H9 (cell line): ENCODE results near the gene CHN2. TPM values are rescaled to one million over a fixed set of nuclear protein-coding genes. Genes with fewer than 3 reads are reported as not detected.

Experiments used
- DNase-seq: peaks from one replicate; pipeline ENCODE4 v3.0.0-alpha.2; 2017
- H2AFZ ChIP-seq: one replicate; pipeline ENCODE4 v1.6.1; 2013; ENCODE audit warnings: mild to moderate bottlenecking, low read length, control low read depth, moderate library complexity
- H2AK5ac ChIP-seq: 2 replicates; pipeline ENCODE4 v1.6.1; 2013; ENCODE audit warnings: low read length, control low read depth, mixed read lengths; ENCODE audit not compliant: insufficient read length
- H2BK120ac ChIP-seq: one replicate; pipeline ENCODE4 v1.6.1; 2013; ENCODE audit warnings: low read depth, mild to moderate bottlenecking, low read length, control low read depth, inconsistent platforms; ENCODE audit not compliant: poor library complexity, severe bottlenecking
- H2BK12ac ChIP-seq: 2 replicates; pipeline ENCODE4 v1.6.1; 2013; ENCODE audit warnings: low read length, control low read depth, mixed read lengths, low read depth; ENCODE audit not compliant: insufficient read length
- H2BK15ac ChIP-seq: 2 replicates; pipeline ENCODE4 v1.6.1; 2013; ENCODE audit warnings: low read depth, low read length, control low read depth
- H2BK20ac ChIP-seq: one replicate; pipeline ENCODE4 v1.6.1; 2013; ENCODE audit warnings: low read depth, mild to moderate bottlenecking, low read length, control low read depth, inconsistent platforms; ENCODE audit not compliant: poor library complexity, severe bottlenecking
- H2BK5ac ChIP-seq: 2 replicates; pipeline ENCODE4 v1.6.1; 2013; ENCODE audit warnings: low read length, control low read depth, mixed read lengths; ENCODE audit not compliant: insufficient read length
- H3K14ac ChIP-seq: 2 replicates; pipeline ENCODE4 v1.6.1; 2013; ENCODE audit warnings: low read length, control low read depth; ENCODE audit not compliant: insufficient read depth
- H3K18ac ChIP-seq: 2 replicates; pipeline ENCODE4 v1.6.1; 2013; ENCODE audit warnings: low read depth, mild to moderate bottlenecking, mixed read lengths, low read length, control low read depth; ENCODE audit not compliant: insufficient read length
- H3K23ac ChIP-seq: 2 replicates; pipeline ENCODE4 v1.6.1; 2013; ENCODE audit warnings: low read length, control low read depth, mixed read lengths, low read depth; ENCODE audit not compliant: insufficient read length
- H3K23me2 ChIP-seq: 2 replicates; pipeline ENCODE4 v1.6.1; 2013; ENCODE audit warnings: low read depth, mild to moderate bottlenecking, mixed read lengths, low read length, control low read depth; ENCODE audit not compliant: insufficient read length, poor library complexity, severe bottlenecking
- H3K27ac ChIP-seq: 2 replicates; pipeline ENCODE4 v1.5.1; 2013; ENCODE audit warnings: low read length, control low read depth, mixed read lengths, low read depth; ENCODE audit not compliant: insufficient read length
- H3K27me3 ChIP-seq: 2 replicates; pipeline ENCODE4 v1.6.1; 2013; ENCODE audit warnings: low read length, control low read depth, inconsistent platforms; ENCODE audit not compliant: insufficient read depth
- H3K4ac ChIP-seq: 2 replicates; pipeline ENCODE4 v1.6.1; 2013; ENCODE audit warnings: low read depth, mild to moderate bottlenecking, control low read depth, inconsistent platforms, low read length, moderate library complexity
- H3K4me1 ChIP-seq: 2 replicates; pipeline ENCODE4 v1.6.1; 2013; ENCODE audit warnings: low read length, control low read depth, inconsistent platforms; ENCODE audit not compliant: insufficient read depth
- H3K4me2 ChIP-seq: 2 replicates; pipeline ENCODE4 v1.6.1; 2013; ENCODE audit warnings: low read length, control low read depth, mixed read lengths; ENCODE audit not compliant: insufficient read length, insufficient read depth
- H3K56ac ChIP-seq: 2 replicates; pipeline ENCODE4 v1.6.1; 2013; ENCODE audit warnings: low read depth, mild to moderate bottlenecking, mixed read lengths, low read length, control low read depth; ENCODE audit not compliant: insufficient read length
- H3K79me1 ChIP-seq: 2 replicates; pipeline ENCODE4 v1.6.1; 2013; ENCODE audit warnings: low read depth, mild to moderate bottlenecking, moderate library complexity, low read length, control low read depth, inconsistent platforms; ENCODE audit not compliant: insufficient read depth, poor library complexity, severe bottlenecking
- H3K79me2 ChIP-seq: 2 replicates; pipeline ENCODE4 v1.6.1; 2013; ENCODE audit warnings: low read length, control low read depth, inconsistent platforms; ENCODE audit not compliant: insufficient read depth
- H3K9ac ChIP-seq: 2 replicates; pipeline ENCODE4 v1.6.1; 2013; ENCODE audit warnings: low read length, control low read depth, mixed read lengths; ENCODE audit not compliant: insufficient read length; ENCODE audit errors: extremely low read depth
- H3K9me3 ChIP-seq: one replicate; pipeline ENCODE4 v1.6.1; 2013; ENCODE audit warnings: low read depth, low read length, inconsistent platforms; ENCODE audit not compliant: control insufficient read depth
- H3T11ph ChIP-seq: one replicate; pipeline ENCODE4 v1.6.1; 2013; ENCODE audit warnings: mild to moderate bottlenecking, low read length, control low read depth, inconsistent platforms
- H4K20me1 ChIP-seq: one replicate; pipeline ENCODE4 v1.6.1; 2013; ENCODE audit not compliant: control insufficient read depth, insufficient read length, insufficient read depth
- H4K5ac ChIP-seq: 2 replicates; pipeline ENCODE4 v1.6.1; 2013; ENCODE audit warnings: low read depth, mild to moderate bottlenecking, mixed read lengths, low read length, control low read depth; ENCODE audit not compliant: insufficient read length
- H4K8ac ChIP-seq: replicated peaks from 2 replicates; pipeline ENCODE4 v1.6.1; 2013; ENCODE audit warnings: low read length, control low read depth, mixed read lengths, low read depth; ENCODE audit not compliant: insufficient read length
- H4K91ac ChIP-seq: 2 replicates; pipeline ENCODE4 v1.6.1; 2013; ENCODE audit warnings: low read depth, mild to moderate bottlenecking, moderate library complexity, mixed read lengths, low read length, control low read depth; ENCODE audit not compliant: insufficient read length
- H3K27ac Mint-ChIP-seq, 3 experiments: 2 replicates in 2 of 3; 3 replicates in 1 of 3; pipeline ENCODE4 v1.8.0; 2020 to 2021; ENCODE audit warnings: mixed read lengths in 3 of 3, mild to moderate bottlenecking in 1 of 3, moderate library complexity in 1 of 3
- H3K27me3 Mint-ChIP-seq: 2 replicates; pipeline ENCODE4 v1.8.0; 2021; ENCODE audit warnings: low read depth, mild to moderate bottlenecking, moderate library complexity, mixed read lengths
- H3K36me3 Mint-ChIP-seq, 3 experiments: 2 replicates in 2 of 3; 3 replicates in 1 of 3; pipeline ENCODE4 v1.8.0; 2020 to 2021; ENCODE audit warnings: low read depth in 3 of 3, mixed read lengths in 3 of 3; ENCODE audit not compliant: insufficient read depth in 1 of 3
- H3K4me1 Mint-ChIP-seq, 2 experiments: 2 replicates each; pipeline ENCODE4 v1.8.0; 2020; ENCODE audit warnings: mixed read lengths in 2 of 2
- H3K4me3 Mint-ChIP-seq, 2 experiments: 2 replicates in 1 of 2; 3 replicates in 1 of 2; pipeline ENCODE4 v1.8.0; 2020 to 2021; ENCODE audit warnings: mild to moderate bottlenecking in 2 of 2, mixed read lengths in 2 of 2, moderate library complexity in 1 of 2
- H3K9me3 Mint-ChIP-seq, 2 experiments: 2 replicates in 1 of 2; 3 replicates in 1 of 2; pipeline ENCODE4 v1.8.0; 2020; ENCODE audit warnings: mild to moderate bottlenecking in 2 of 2, mixed read lengths in 2 of 2, moderate library complexity in 1 of 2
- CTCF ChIP-seq: fragments of 200-600 bp; sonication (generic); conservative IDR thresholded peaks from 3 replicates; pipeline ENCODE4 v1.8.0; 2021; ENCODE audit warnings: antibody characterized with exemption, mild to moderate bottlenecking
- WGBS: extraction: QIAGEN DNeasy Blood & Tissue Kit; methylation state at CpG from one replicate; pipeline ENCODE4 v1.1.7; 2013; ENCODE audit warnings: missing lambda C conversion rate, low lambda C conversion rate, mixed read lengths; ENCODE audit not compliant: insufficient read length; ENCODE audit errors: extremely low coverage; 5-methylcytosine and 5-hydroxymethylcytosine counted together
- total RNA-seq: library from RNA; stranded (reverse); gene quantifications from 2 replicates; pipeline ENCODE4 v1.2.1, GENCODE V29; 2021

Gene CHN2
- total RNA-seq, 1 experiment from 2014 or later, result 3.3 TPM

GRCh38 chr7:29271319-29271658 lies 76.7 kb downstream of the CHN2 start:
- no peak overlapping the region for H2AK5ac ChIP-seq
- H3K9me3 ChIP-seq, result no peaks in the 10 kb centered on the region
- no peak overlapping the region for H3K9ac ChIP-seq
- H3K4ac ChIP-seq, result no peak overlapping the region
- peaks cover 9% of the 10 kb centered on the region for H3K4me1 ChIP-seq
- no peak overlapping the region for H2BK12ac ChIP-seq
- TF ChIP-seq CTCF, result no peak
- H2BK15ac ChIP-seq, result no peak overlapping the region
- no peaks in the 10 kb centered on the region for H3K79me2 ChIP-seq
- H3K4me1 Mint-ChIP-seq, result peaks cover 32 to 34% of the 10 kb centered on the region in 2 experiments
- H2BK20ac ChIP-seq, result no peak overlapping the region
- no peaks in the 10 kb centered on the region; a peak in 1 of 5 replicates for H3K9me3 Mint-ChIP-seq
- no peaks in the 10 kb centered on the region for H3K36me3 Mint-ChIP-seq
- H3K23ac ChIP-seq, result no peak overlapping the region
- H2BK5ac ChIP-seq, result no peak overlapping the region
- H3K14ac ChIP-seq, result no peak overlapping the region
- H3T11ph ChIP-seq, result no peak overlapping the region
- H3K27ac ChIP-seq, result no peak overlapping the region
- H2BK120ac ChIP-seq, result no peak overlapping the region
- no peak overlapping the region; a peak in 1 of 7 replicates for H3K27ac Mint-ChIP-seq
- H3K4me2 ChIP-seq, result no peak overlapping the region
- H3K18ac ChIP-seq, result no peak overlapping the region
- H4K8ac ChIP-seq, result no peak overlapping the region
- H3K79me1 ChIP-seq, result no peaks in the 10 kb centered on the region
- no peaks in the 10 kb centered on the region for H3K27me3 Mint-ChIP-seq
- H4K91ac ChIP-seq, result no peak overlapping the region
- no peak overlapping the region for H2AFZ ChIP-seq
- no peak overlapping the region for H4K5ac ChIP-seq
- DNase-seq, result no peak
- WGBS, result no CpG with 5 or more reads among the region's 4 CpGs
- no peaks in the 10 kb centered on the region for H3K27me3 ChIP-seq
- H3K23me2 ChIP-seq, result no peaks in the 10 kb centered on the region
- H3K56ac ChIP-seq, result no peak overlapping the region
- no peaks in the 10 kb centered on the region for H4K20me1 ChIP-seq
- H3K4me3 Mint-ChIP-seq, result no peak overlapping the region
